GM13977 (cell line): Measurements from ENCODE around the gene SPRED3.
"Not testable (repeated sequence)": the region's sequence is repeated elsewhere in the genome, so short reads cannot be mapped to it uniquely, and the experiment has no call there.

Experiments used
- DNase-seq: peaks from one replicate; pipeline ENCODE4 v3.0.0; 2012; ENCODE audit warnings: low spot score
- CTCF ChIP-seq: IDR thresholded peaks from 2 replicates; pipeline ENCODE4 v1.5.1; 2012; ENCODE audit warnings: mild to moderate bottlenecking, control low read depth; ENCODE audit not compliant: insufficient read depth; ENCODE audit errors: extremely low read depth, missing control alignments
- in situ Hi-C: fragments of 300-500 bp; cut with MboI; formaldehyde crosslinking; loops from one replicate; pipeline ENCODE4 v1.12.0; 2022; ENCODE audit warnings: low sequenced_read_pairs, low pct_unique_long_range_greater_than_20kb, mixed read lengths, inconsistent platforms; ENCODE audit not compliant: unreplicated experiment

The SPRED3 gene

GRCh38 chr19:38424272-38424671, 35.8 kb downstream of the SPRED3 start:
- in situ Hi-C loops, result loop anchor here (25.0 kb wide), 1 partner anchor 513 kb away; the partner anchor contains the start of genes MRPS12 and SARS2
- no peak for DNase-seq
- TF ChIP-seq CTCF, result no peak

- in situ Hi-C loops, result no loop called here
- DNase-seq, result no peak
- no peak for TF ChIP-seq CTCF
Measured at GRCh38 chr19:38425222-38425809, 36.8 kb downstream of the SPRED3 start.

- DNase-seq, result peak; percentile 68
- in situ Hi-C loops, result no loop called here
- TF ChIP-seq CTCF, result no peak
Measured at GRCh38 chr19:38425810-38426466, 37.4 kb downstream of the SPRED3 start, which contains the start of gene RASGRP4. Gene RASGRP4, minus strand, starts transcription at chr19:38426219. Its CDS starts 128 bp downstream, at chr19:38426091.

GRCh38 chr19:38427035-38427677, 38.7 kb downstream of the SPRED3 start:
- peak; percentile 81 for DNase-seq
- in situ Hi-C loops, result not testable (repeated sequence)

GRCh38 chr19:38429055-38429810, 40.7 kb downstream of the SPRED3 start:
- in situ Hi-C loops, result no loop called here
- peak; percentile 18 for DNase-seq
- no peak for TF ChIP-seq CTCF

- DNase-seq, result no peak
- in situ Hi-C loops, result no loop called here
- no peak for TF ChIP-seq CTCF
Measured at GRCh38 chr19:38429811-38430156, 41.3 kb downstream of the SPRED3 start.
